HL-60 (cell line): ENCODE results near the gene PDPN.

Experiments
- DNase-seq, 2 experiments: peaks; one replicate each; pipeline ENCODE4 v3.0.0-alpha.2; 2010 to 2020; ENCODE audit warnings: low read depth in 1 of 2, low spot score in 1 of 2
- H3K27ac ChIP-seq: fragments of 250-450 bp; sonication (Bioruptor Pico); replicated peaks from 2 replicates; pipeline ENCODE4 v1.5.1; 2020; ENCODE audit warnings: mild to moderate bottlenecking, moderate library complexity
- H3K27me3 ChIP-seq: fragments of 250-450 bp; sonication (Bioruptor Pico); 2 replicates; pipeline ENCODE4 v1.5.1; 2021; ENCODE audit warnings: mild to moderate bottlenecking, moderate library complexity; ENCODE audit not compliant: insufficient read depth, poor library complexity, severe bottlenecking
- H3K4me3 ChIP-seq: replicated peaks from 2 replicates; pipeline ENCODE4 v1.5.1; 2011; ENCODE audit warnings: mild to moderate bottlenecking, control low read depth, low read length; ENCODE audit not compliant: insufficient read depth
- CTCF ChIP-seq: IDR thresholded peaks from one replicate; pipeline ENCODE4 v1.5.1; 2011; ENCODE audit warnings: low read length, control low read depth, inconsistent platforms; ENCODE audit not compliant: insufficient read depth
- GABPA ChIP-seq: IDR thresholded peaks from 2 replicates; pipeline ENCODE4 v1.6.1; 2012; ENCODE audit warnings: low read depth
- POLR2AphosphoS5 ChIP-seq: IDR thresholded peaks from 2 replicates; pipeline ENCODE4 v1.6.1; 2012; ENCODE audit warnings: low read depth
- SPI1 ChIP-seq: IDR thresholded peaks from 2 replicates; pipeline ENCODE4 v1.6.1; 2012; ENCODE audit warnings: low read depth, mild to moderate bottlenecking, borderline replicate concordance
- TF ChIP-seq, protein P1 (sequence below): IDR thresholded peaks from 2 replicates; pipeline ENCODE4 v1.6.1; 2012; ENCODE audit warnings: low read depth; ENCODE audit not compliant: insufficient replicate concordance

PDPN gene

GRCh38 chr1:13619909-13620308 lies 36.3 kb downstream of the PDPN start:
- Histone ChIP-seq H3K27me3 (no peaks in the 10 kb centered on the region), H3K4me3 (no peak overlapping the region), H3K27ac (no peak overlapping the region)
- DNase-seq, result no peak
- no peak for TF ChIP-seq GABPA
- TF ChIP-seq, protein P1, sequence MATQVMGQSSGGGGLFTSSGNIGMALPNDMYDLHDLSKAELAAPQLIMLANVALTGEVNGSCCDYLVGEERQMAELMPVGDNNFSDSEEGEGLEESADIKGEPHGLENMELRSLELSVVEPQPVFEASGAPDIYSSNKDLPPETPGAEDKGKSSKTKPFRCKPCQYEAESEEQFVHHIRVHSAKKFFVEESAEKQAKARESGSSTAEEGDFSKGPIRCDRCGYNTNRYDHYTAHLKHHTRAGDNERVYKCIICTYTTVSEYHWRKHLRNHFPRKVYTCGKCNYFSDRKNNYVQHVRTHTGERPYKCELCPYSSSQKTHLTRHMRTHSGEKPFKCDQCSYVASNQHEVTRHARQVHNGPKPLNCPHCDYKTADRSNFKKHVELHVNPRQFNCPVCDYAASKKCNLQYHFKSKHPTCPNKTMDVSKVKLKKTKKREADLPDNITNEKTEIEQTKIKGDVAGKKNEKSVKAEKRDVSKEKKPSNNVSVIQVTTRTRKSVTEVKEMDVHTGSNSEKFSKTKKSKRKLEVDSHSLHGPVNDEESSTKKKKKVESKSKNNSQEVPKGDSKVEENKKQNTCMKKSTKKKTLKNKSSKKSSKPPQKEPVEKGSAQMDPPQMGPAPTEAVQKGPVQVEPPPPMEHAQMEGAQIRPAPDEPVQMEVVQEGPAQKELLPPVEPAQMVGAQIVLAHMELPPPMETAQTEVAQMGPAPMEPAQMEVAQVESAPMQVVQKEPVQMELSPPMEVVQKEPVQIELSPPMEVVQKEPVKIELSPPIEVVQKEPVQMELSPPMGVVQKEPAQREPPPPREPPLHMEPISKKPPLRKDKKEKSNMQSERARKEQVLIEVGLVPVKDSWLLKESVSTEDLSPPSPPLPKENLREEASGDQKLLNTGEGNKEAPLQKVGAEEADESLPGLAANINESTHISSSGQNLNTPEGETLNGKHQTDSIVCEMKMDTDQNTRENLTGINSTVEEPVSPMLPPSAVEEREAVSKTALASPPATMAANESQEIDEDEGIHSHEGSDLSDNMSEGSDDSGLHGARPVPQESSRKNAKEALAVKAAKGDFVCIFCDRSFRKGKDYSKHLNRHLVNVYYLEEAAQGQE, result no peak
- no peak for TF ChIP-seq CTCF
- TF ChIP-seq POLR2AphosphoS5, result no peak
- no peak for TF ChIP-seq SPI1

DNA sequence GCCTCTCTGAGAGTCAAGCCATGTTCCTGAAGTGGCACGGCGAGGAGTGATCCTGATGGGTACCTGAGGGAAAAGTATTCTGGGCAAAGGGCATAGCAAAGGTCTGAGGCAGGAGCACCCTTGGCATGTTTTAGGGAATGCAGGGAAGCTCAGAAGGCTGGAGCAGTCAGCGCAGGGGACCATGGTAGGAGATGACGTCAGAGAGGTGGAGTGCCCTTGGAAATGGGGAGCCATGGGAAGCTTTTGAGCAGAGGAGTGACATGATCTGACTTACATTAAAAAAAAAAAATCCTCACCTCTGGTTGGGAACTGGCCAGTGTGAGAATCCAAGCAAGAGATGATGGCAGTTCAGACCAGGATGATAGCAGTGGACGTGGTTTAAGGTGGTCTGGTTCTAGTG lies 37.2 kb downstream of the PDPN start:
- no peak for DNase-seq
- Histone ChIP-seq H3K27ac (no peak overlapping the region), H3K4me3 (no peak overlapping the region), H3K27me3 (no peaks in the 10 kb centered on the region)
- TF ChIP-seq POLR2AphosphoS5, result no peak
- TF ChIP-seq GABPA, result no peak
- TF ChIP-seq, protein P1, result no peak
- TF ChIP-seq SPI1, result no peak

DNA sequence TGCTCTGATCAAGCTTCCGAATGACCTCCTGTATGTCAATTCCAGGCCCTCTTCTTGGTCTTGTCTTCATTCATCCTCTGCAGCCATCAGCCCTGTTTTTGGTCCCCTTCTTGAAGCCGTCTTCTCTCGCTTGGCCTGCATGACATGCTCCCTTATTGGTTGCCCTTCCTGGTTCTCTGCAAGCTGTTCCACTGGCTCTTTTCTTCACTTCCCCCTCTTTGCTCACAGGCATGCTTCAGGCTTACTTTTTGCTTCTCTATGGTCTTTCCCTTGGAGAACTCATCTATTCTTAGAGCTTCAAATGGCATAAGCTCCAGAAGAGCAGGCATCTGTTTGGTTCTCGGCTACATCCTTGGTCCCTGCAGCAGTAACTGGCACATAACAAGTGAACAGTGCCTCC lies 38.8 kb downstream of the PDPN start:
- no peaks in the 10 kb centered on the region for H3K27me3 ChIP-seq
- H3K27ac ChIP-seq, result no peak overlapping the region
- TF ChIP-seq POLR2AphosphoS5, result no peak
- no peak for TF ChIP-seq SPI1
- TF ChIP-seq CTCF, result no peak
- no peak for TF ChIP-seq GABPA
- TF ChIP-seq, protein P1, result no peak
- no peak for DNase-seq
- no peak overlapping the region for H3K4me3 ChIP-seq
